Keratinocyte (primary cell): ENCODE results near the gene F5. TPM values are rescaled to one million over a fixed set of nuclear protein-coding genes. Genes with fewer than 3 reads are reported as not detected.

Experiments used
- DNase-seq: peaks from one replicate; pipeline ENCODE4 v3.0.0-alpha.2; 2011; ENCODE audit warnings: low read depth, missing footprints, low spot score
- FAIRE-seq: peaks from 2 replicates; lab custom pipeline; 2011; peaks lifted over from hg19 to GRCh38; lab: Jason Lieb, UNC
- H2AFZ ChIP-seq: 2 replicates; pipeline ENCODE4 v1.6.0; 2012; ENCODE audit warnings: low read length, control low read depth, inconsistent platforms; ENCODE audit not compliant: control insufficient read depth
- H3K27ac ChIP-seq: 2 replicates; pipeline ENCODE4 v1.5.1; 2011; ENCODE audit warnings: low read length; ENCODE audit not compliant: control insufficient read depth, insufficient read depth
- H3K27me3 ChIP-seq: 3 replicates; pipeline ENCODE4 v1.6.0; 2011; ENCODE audit warnings: low read length; ENCODE audit not compliant: control insufficient read depth, insufficient read depth; ENCODE audit errors: extremely low read depth
- H3K36me3 ChIP-seq, 2 experiments: 2 replicates in 1 of 2; 3 replicates in 1 of 2; pipeline ENCODE4 v1.5.1; 2011; ENCODE audit warnings: low read length in 2 of 2, mild to moderate bottlenecking in 1 of 2; ENCODE audit not compliant: control insufficient read depth in 2 of 2, insufficient read depth in 2 of 2; ENCODE audit errors: extremely low read depth in 1 of 2
- H3K4me1 ChIP-seq: 3 replicates; pipeline ENCODE4 v1.5.1; 2011; ENCODE audit warnings: low read length; ENCODE audit not compliant: control insufficient read depth, insufficient read depth; ENCODE audit errors: extremely low read depth
- H3K4me2 ChIP-seq: 3 replicates; pipeline ENCODE4 v1.6.0; 2011; ENCODE audit warnings: low read depth, low read length; ENCODE audit not compliant: control insufficient read depth, insufficient read depth; ENCODE audit errors: extremely low read depth
- H3K4me3 ChIP-seq, 3 experiments: fragments of 200-600 bp in 1 of 3; sonication (generic) in 1 of 3; 2 replicates in 2 of 3; 3 replicates in 1 of 3; pipeline ENCODE4 v1.5.1; 2011 to 2016; ENCODE audit warnings: low read length in 3 of 3, mild to moderate bottlenecking in 3 of 3, control low read depth in 2 of 3, inconsistent platforms in 1 of 3, low read depth in 1 of 3, mixed read lengths in 1 of 3, mixed run types in 1 of 3, moderate library complexity in 1 of 3; ENCODE audit not compliant: control insufficient read depth in 2 of 3, insufficient read depth in 2 of 3; ENCODE audit errors: extremely low read depth in 1 of 3
- H3K79me2 ChIP-seq: 2 replicates; pipeline ENCODE4 v1.6.0; 2012; ENCODE audit warnings: low read length; ENCODE audit not compliant: control insufficient read depth, insufficient read depth
- H3K9ac ChIP-seq: 3 replicates; pipeline ENCODE4 v1.6.0; 2011; ENCODE audit warnings: low read length; ENCODE audit not compliant: control insufficient read depth, insufficient read depth; ENCODE audit errors: extremely low read depth
- H3K9me1 ChIP-seq: 3 replicates; pipeline ENCODE4 v1.6.0; 2011; ENCODE audit warnings: low read length; ENCODE audit not compliant: control insufficient read depth, insufficient read depth; ENCODE audit errors: extremely low read depth
- H3K9me3 ChIP-seq: 2 replicates; pipeline ENCODE4 v1.5.1; 2012; ENCODE audit warnings: low read depth, low read length; ENCODE audit not compliant: control insufficient read depth
- H4K20me1 ChIP-seq: 3 replicates; pipeline ENCODE4 v1.6.0; 2011; ENCODE audit warnings: low read length; ENCODE audit not compliant: control insufficient read depth, insufficient read depth; ENCODE audit errors: extremely low read depth
- EZH2 ChIP-seq: IDR thresholded peaks from one replicate; pipeline ENCODE4 v1.6.1; 2012; ENCODE audit warnings: inconsistent platforms, mild to moderate bottlenecking, low read length, moderate library complexity
- dilution Hi-C: fragments of 300-500 bp; cut with MboI; formaldehyde crosslinking; loops from one replicate; pipeline ENCODE4 v1.7.0; 2020; ENCODE audit warnings: low sequenced_read_pairs; ENCODE audit not compliant: extremely low pct_ligation_motif_present
- polyA plus RNA-seq, 5 experiments: library from polyadenylated mRNA; depleted of rRNA in 3 of 5; stranded (reverse) in 3 of 5; stranded (forward) in 1 of 5; unstranded in 1 of 5; fragments of >200 nt; gene quantifications; 1 replicate in 1 of 5; 2 replicates in 3 of 5; 3 replicates in 1 of 5; pipeline versions ENCODE4 v1.2.1 to v1.2.3, GENCODE V29; 2011 to 2012; ENCODE audit warnings: missing spikeins in 2 of 5, low read depth in 1 of 5, low replicate concordance in 1 of 5
- TF ChIP-seq, protein P1 (sequence below), 3 experiments: IDR thresholded peaks in 1 of 3; conservative IDR thresholded peaks in 1 of 3; optimal IDR thresholded peaks in 1 of 3; 2 replicates in 2 of 3; 3 replicates in 1 of 3; pipeline versions ENCODE3 to v1.5.1; 2011; ENCODE audit warnings: low read length in 3 of 3, mild to moderate bottlenecking in 3 of 3, moderate library complexity in 2 of 3, control low read depth in 1 of 3, inconsistent platforms in 1 of 3; ENCODE audit not compliant: insufficient read depth in 2 of 3; ENCODE audit errors: extremely low read depth in 1 of 3

F5 gene
- polyA plus RNA-seq, 1 donor (not counting 4 experiments of a cell fraction or from before 2014, with no cell fraction given) = 0.01 TPM

DNA sequence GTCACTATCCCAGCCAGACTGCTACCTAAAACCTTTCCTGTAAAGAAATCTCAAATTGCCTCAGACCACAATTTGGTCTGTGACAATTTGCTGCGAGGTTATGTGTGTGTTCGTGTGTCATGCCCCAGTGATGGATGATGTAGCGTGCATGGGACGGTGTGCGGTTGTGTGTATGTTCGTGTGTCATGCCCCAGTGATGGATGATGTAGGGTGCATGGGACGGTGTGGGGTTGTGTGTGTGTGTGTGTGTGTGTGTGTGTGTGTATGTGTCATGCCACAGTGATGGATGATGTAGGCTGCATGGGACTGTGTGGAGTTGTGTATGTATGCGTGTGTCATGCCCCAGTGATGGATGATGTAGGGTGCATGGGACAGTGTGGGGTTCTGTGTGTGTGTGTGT, 34.3 kb upstream of the F5 start:
- no peaks in the 10 kb centered on the region for H4K20me1 ChIP-seq
- no peaks in the 10 kb centered on the region for H3K9me3 ChIP-seq
- peaks cover 4% of the 10 kb centered on the region for H3K27me3 ChIP-seq
- no peaks in the 10 kb centered on the region for H3K9me1 ChIP-seq
- H3K4me2 ChIP-seq = no peak overlapping the region
- H3K9ac ChIP-seq = no peak overlapping the region
- no peak overlapping the region for H2AFZ ChIP-seq
- FAIRE-seq (no peak), DNase-seq (no peak)
- no peaks in the 10 kb centered on the region for H3K79me2 ChIP-seq
- H3K4me1 ChIP-seq = no peaks in the 10 kb centered on the region
- dilution Hi-C loops = no loop called here
- no peak for TF ChIP-seq EZH2
- TF ChIP-seq, protein P1, sequence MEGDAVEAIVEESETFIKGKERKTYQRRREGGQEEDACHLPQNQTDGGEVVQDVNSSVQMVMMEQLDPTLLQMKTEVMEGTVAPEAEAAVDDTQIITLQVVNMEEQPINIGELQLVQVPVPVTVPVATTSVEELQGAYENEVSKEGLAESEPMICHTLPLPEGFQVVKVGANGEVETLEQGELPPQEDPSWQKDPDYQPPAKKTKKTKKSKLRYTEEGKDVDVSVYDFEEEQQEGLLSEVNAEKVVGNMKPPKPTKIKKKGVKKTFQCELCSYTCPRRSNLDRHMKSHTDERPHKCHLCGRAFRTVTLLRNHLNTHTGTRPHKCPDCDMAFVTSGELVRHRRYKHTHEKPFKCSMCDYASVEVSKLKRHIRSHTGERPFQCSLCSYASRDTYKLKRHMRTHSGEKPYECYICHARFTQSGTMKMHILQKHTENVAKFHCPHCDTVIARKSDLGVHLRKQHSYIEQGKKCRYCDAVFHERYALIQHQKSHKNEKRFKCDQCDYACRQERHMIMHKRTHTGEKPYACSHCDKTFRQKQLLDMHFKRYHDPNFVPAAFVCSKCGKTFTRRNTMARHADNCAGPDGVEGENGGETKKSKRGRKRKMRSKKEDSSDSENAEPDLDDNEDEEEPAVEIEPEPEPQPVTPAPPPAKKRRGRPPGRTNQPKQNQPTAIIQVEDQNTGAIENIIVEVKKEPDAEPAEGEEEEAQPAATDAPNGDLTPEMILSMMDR (optimal IDR thresholded peaks at IDR 0.05 in 1 of 3, IDR thresholded peaks at IDR 0.05 in 1 of 3, conservative IDR thresholded peaks at IDR 0.05 in 1 of 3; ENCODE audit: extremely low read depth in 1 of 3, insufficient read depth in 2 of 3, low read length in 3 of 3) = no peak
- H3K27ac ChIP-seq = no peak overlapping the region
- no peak overlapping the region for H3K4me3 ChIP-seq
- H3K36me3 ChIP-seq = no peaks in the 10 kb centered on the region

DNA sequence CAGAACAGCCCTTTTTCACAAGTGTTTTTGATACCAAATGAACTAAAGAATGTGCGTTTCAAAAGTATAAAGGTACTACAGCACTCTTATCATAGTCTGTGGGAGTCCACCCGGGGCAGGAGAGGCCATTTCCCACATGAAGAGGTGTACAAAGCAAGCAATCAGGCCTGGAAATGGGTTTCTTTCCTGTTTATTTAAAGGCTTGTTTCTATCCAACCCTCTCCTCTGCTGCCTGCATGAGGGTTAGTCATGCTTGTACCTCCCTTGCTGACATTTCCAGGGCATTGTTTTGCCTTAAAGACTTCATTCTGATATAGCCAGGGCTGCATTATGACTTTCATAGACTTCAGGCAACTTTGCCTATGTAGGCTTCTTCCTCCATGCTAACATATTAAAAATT, 32.1 kb upstream of the F5 start:
- Histone ChIP-seq H2AFZ (no peak overlapping the region), H3K27me3 (peaks cover 4% of the 10 kb centered on the region), H3K4me2 (no peak overlapping the region), H3K36me3 (no peaks in the 10 kb centered on the region), H3K9me3 (no peaks in the 10 kb centered on the region), H3K4me3 (no peak overlapping the region), H3K79me2 (no peaks in the 10 kb centered on the region), H4K20me1 (no peaks in the 10 kb centered on the region), H3K27ac (no peak overlapping the region), H3K9me1 (no peaks in the 10 kb centered on the region), H3K4me1 (no peaks in the 10 kb centered on the region), H3K9ac (no peak overlapping the region)
- no peak for TF ChIP-seq EZH2
- TF ChIP-seq, protein P1 (optimal IDR thresholded peaks at IDR 0.05 in 1 of 3, IDR thresholded peaks at IDR 0.05 in 1 of 3, conservative IDR thresholded peaks at IDR 0.05 in 1 of 3; ENCODE audit: extremely low read depth in 1 of 3, insufficient read depth in 2 of 3, low read length in 3 of 3) = no peak
- DNase-seq (no peak), FAIRE-seq (no peak)
- dilution Hi-C loops = no loop called here
